Spinal cord (tissue), 10 donors: Measurements from ENCODE around the gene AFF1. TPM values are rescaled to one million over a fixed set of nuclear protein-coding genes. Genes with fewer than 3 reads are reported as not detected.
"Not testable (repeated sequence)": the region's sequence is repeated elsewhere in the genome, so short reads cannot be mapped to it uniquely, and the experiment has no call there.

Experiments used
- DNase-seq, 6 donors: peaks; one replicate each; pipeline versions ENCODE4 v3.0.0 to v3.0.0-alpha.2; 2013 to 2015; ENCODE audit warnings: low spot score in 6 of 6, low read depth in 4 of 6
- H3K27ac ChIP-seq: one replicate; pipeline ENCODE4 v1.5.1; 2013; ENCODE audit warnings: low read depth, low read length, control low read depth
- H3K27me3 ChIP-seq: one replicate; pipeline ENCODE4 v1.6.1; 2013; ENCODE audit warnings: low read length; ENCODE audit not compliant: control insufficient read depth, insufficient read depth
- H3K36me3 ChIP-seq: one replicate; pipeline ENCODE4 v1.6.1; 2013; ENCODE audit warnings: low read length; ENCODE audit not compliant: control insufficient read depth, insufficient read depth
- H3K4me1 ChIP-seq: one replicate; pipeline ENCODE4 v1.6.1; 2013; ENCODE audit warnings: low read length; ENCODE audit not compliant: control insufficient read depth, insufficient read depth
- H3K4me3 ChIP-seq: one replicate; pipeline ENCODE4 v1.5.1; 2013; ENCODE audit warnings: low read depth, low read length, control low read depth
- H3K9me3 ChIP-seq: one replicate; pipeline ENCODE4 v1.6.1; 2013; ENCODE audit warnings: low read length; ENCODE audit not compliant: control insufficient read depth, insufficient read depth
- WGBS: methylation state at CpG from one replicate; pipeline ENCODE4 v1.1.5; 2013; ENCODE audit warnings: missing lambda C conversion rate; ENCODE audit not compliant: insufficient coverage; 5-methylcytosine and 5-hydroxymethylcytosine counted together
- polyA plus RNA-seq, 2 donors: library from polyadenylated mRNA; unstranded; fragments of 120-200 nt; gene quantifications; one replicate each; pipeline ENCODE4 v1.2.1, GENCODE V29; 2013; ENCODE audit not compliant: insufficient read length in 2 of 2
- total RNA-seq, 2 donors: library from RNA; depleted of rRNA in 1 of 2; stranded (reverse); fragments of 120-200 nt in 1 of 2; fragments of >200 nt in 1 of 2; gene quantifications; one replicate each; pipeline versions ENCODE4 v1.2.3 to v1.2.4, GENCODE V29; 2013 to 2014
- donor health status: healthy.

Gene AFF1
- total and polyA plus RNA-seq, 4 donors: 14.2 to 24.6 (median 18.4) TPM

- 100% methylated on average over 2 of the region's 3 CpGs for WGBS
- DNase-seq: no peak
- Histone ChIP-seq H3K27ac (no peak overlapping the region), H3K36me3 (peaks cover 7% of the 10 kb centered on the region), H3K9me3 (no peaks in the 10 kb centered on the region), H3K4me1 (no peaks in the 10 kb centered on the region), H3K4me3 (no peak overlapping the region), H3K27me3 (no peaks in the 10 kb centered on the region)
These were observed 199.3 kb downstream of the AFF1 start for GRCh38 chr4:87134122-87134521.

- Histone ChIP-seq H3K27ac (no peak overlapping the region), H3K27me3 (no peaks in the 10 kb centered on the region), H3K9me3 (no peaks in the 10 kb centered on the region), H3K4me3 (no peak overlapping the region), H3K4me1 (no peaks in the 10 kb centered on the region), H3K36me3 (no peaks in the 10 kb centered on the region)
- no CpG with 5 or more reads among the region's 3 CpGs for WGBS
- DNase-seq: no peak
These were observed 206.6 kb downstream of the AFF1 start for GRCh38 chr4:87141428-87141827.

- Histone ChIP-seq H3K27ac (no peak overlapping the region), H3K36me3 (no peaks in the 10 kb centered on the region), H3K27me3 (no peaks in the 10 kb centered on the region), H3K9me3 (no peaks in the 10 kb centered on the region), H3K4me1 (no peaks in the 10 kb centered on the region), H3K4me3 (no peak overlapping the region)
- 100% methylated on average over 1 of the region's 2 CpGs for WGBS
- no peak for DNase-seq
These were observed 209.5 kb downstream of the AFF1 start for GRCh38 chr4:87144356-87144755.

GRCh38 chr4:87145934-87146333, 211.1 kb downstream of the AFF1 start:
- DNase-seq, H3K27me3 ChIP-seq, H3K36me3 ChIP-seq, H3K4me3 ChIP-seq, H3K9me3 ChIP-seq, H3K27ac ChIP-seq, H3K4me1 ChIP-seq: not testable (repeated sequence)
- 100% methylated on average over 3 of the region's 6 CpGs for WGBS

- no peak overlapping the region for H3K4me3 ChIP-seq
- no peaks in the 10 kb centered on the region for H3K4me1 ChIP-seq
- no CpG with 5 or more reads among the region's 3 CpGs for WGBS
- no peaks in the 10 kb centered on the region for H3K27me3 ChIP-seq
- no peaks in the 10 kb centered on the region for H3K9me3 ChIP-seq
- no peaks in the 10 kb centered on the region for H3K36me3 ChIP-seq
- DNase-seq: no peak
- no peak overlapping the region for H3K27ac ChIP-seq
These were observed 212.3 kb downstream of the AFF1 start for GRCh38 chr4:87147116-87147515.

GRCh38 chr4:87150498-87151261, 215.9 kb downstream of the AFF1 start:
- Histone ChIP-seq H3K4me3 (no peak overlapping the region), H3K36me3 (no peaks in the 10 kb centered on the region), H3K9me3 (no peaks in the 10 kb centered on the region), H3K4me1 (no peaks in the 10 kb centered on the region), H3K27me3 (no peaks in the 10 kb centered on the region), H3K27ac (no peak overlapping the region)
- WGBS: no CpG with 5 or more reads among the region's 2 CpGs
- peak; percentile 56 to 94 (median 75) for DNase-seq

- H3K27me3 ChIP-seq: no peaks in the 10 kb centered on the region
- no CpG with 5 or more reads among the region's 1 CpG for WGBS
- no peaks in the 10 kb centered on the region for H3K4me1 ChIP-seq
- H3K36me3 ChIP-seq: no peaks in the 10 kb centered on the region
- no peak for DNase-seq
- H3K4me3 ChIP-seq: no peak overlapping the region
- H3K27ac ChIP-seq: no peak overlapping the region
- H3K9me3 ChIP-seq: no peaks in the 10 kb centered on the region
These were observed 216.9 kb downstream of the AFF1 start for GRCh38 chr4:87151730-87152129.

GRCh38 chr4:87152310-87153041, 217.7 kb downstream of the AFF1 start:
- DNase-seq: no peak
- WGBS: 88% methylated on average over 5 of the region's 14 CpGs
- Histone ChIP-seq H3K4me3 (no peak overlapping the region), H3K36me3 (no peaks in the 10 kb centered on the region), H3K9me3 (no peaks in the 10 kb centered on the region), H3K27ac (no peak overlapping the region), H3K4me1 (no peaks in the 10 kb centered on the region), H3K27me3 (no peaks in the 10 kb centered on the region)

GRCh38 chr4:87153078-87153870, 218.5 kb downstream of the AFF1 start:
- H3K36me3 ChIP-seq: no peaks in the 10 kb centered on the region
- WGBS: 67% methylated on average over 1 of the region's 4 CpGs
- no peak overlapping the region for H3K4me3 ChIP-seq
- no peaks in the 10 kb centered on the region for H3K27me3 ChIP-seq
- H3K9me3 ChIP-seq: no peaks in the 10 kb centered on the region
- H3K4me1 ChIP-seq: no peaks in the 10 kb centered on the region
- DNase-seq: no peak
- H3K27ac ChIP-seq: no peak overlapping the region
